Right lobe of liver (tissue), 6 donors: ENCODE results near the gene MACROD2. TPM values are rescaled to one million over a fixed set of nuclear protein-coding genes. Genes with fewer than 3 reads are reported as not detected.

Experiments used
- ATAC-seq, 4 donors: fragments of 200-7000 bp; cut with Tn5 transposase; one replicate each; pipeline ENCODE4 v1.9.1; 2020; ENCODE audit warnings: mild to moderate bottlenecking in 4 of 4, moderate library complexity in 4 of 4
- DNase-seq, 3 donors: peaks; one replicate each; pipeline ENCODE4 v3.0.0-alpha.2; 2020
- H3K27ac ChIP-seq, 3 donors: fragments of 200-600 bp; one replicate each; pipeline ENCODE4 v1.8.0; 2022
- H3K27me3 ChIP-seq, 2 donors: fragments of 200-600 bp; one replicate each; pipeline ENCODE4 v1.8.0; 2022
- H3K36me3 ChIP-seq, 4 donors: fragments of 200-600 bp; sonication (generic) in 1 of 4; one replicate each; pipeline versions ENCODE4 v1.5.1 to v1.8.0; 2017 to 2022; ENCODE audit warnings: control low read depth in 1 of 4
- H3K4me1 ChIP-seq, 4 donors: fragments of 200-600 bp; sonication (generic) in 1 of 4; one replicate each; pipeline versions ENCODE4 v1.5.1 to v1.8.0; 2017 to 2022; ENCODE audit warnings: control low read depth in 1 of 4
- H3K4me3 ChIP-seq, 3 donors: fragments of 200-600 bp; one replicate each; pipeline ENCODE4 v1.8.0; 2022
- H3K9me3 ChIP-seq, 4 donors: fragments of 200-600 bp; sonication (generic) in 1 of 4; one replicate each; pipeline versions ENCODE4 v1.5.1 to v1.8.0; 2017 to 2022; ENCODE audit warnings: control low read depth in 1 of 4
- CTCF ChIP-seq, 4 donors: fragments of 200-600 bp in 3 of 4; fragments of 450-650 bp in 1 of 4; IDR thresholded peaks; one replicate each; pipeline versions ENCODE4 v1.5.1 to v1.8.0; 2016 to 2022; ENCODE audit warnings: antibody characterized with exemption in 4 of 4, mild to moderate bottlenecking in 2 of 4
- POLR2A ChIP-seq: fragments of 450-650 bp; IDR thresholded peaks from one replicate; pipeline ENCODE4 v1.6.1; 2017; ENCODE audit warnings: antibody characterized with exemption, mild to moderate bottlenecking
- WGBS: methylation state at CpG from one replicate; pipeline ENCODE4 v1.1.6; 2018; ENCODE audit warnings: low coverage, low lambda C conversion rate; ENCODE audit not compliant: insufficient coverage; ENCODE audit errors: missing lambda C conversion rate; 5-methylcytosine and 5-hydroxymethylcytosine counted together
- intact Hi-C, 2 donors: fragments of 100-400 bp; cut with DNase I; formaldehyde crosslinking; loops; one replicate each; pipeline versions ENCODE4 v1.11.2 to v1.14.1; 2022
- total RNA-seq, 6 experiments: library from RNA; depleted of rRNA in 2 of 6; stranded (reverse); fragments of >200 nt in 2 of 6; fragmentation: NEBNext Ultra II Directional in 3 of 6; extraction: Animal tissue kit (Norgen Biotek cat#: 25700) in 3 of 6; gene quantifications; one replicate each; pipeline versions ENCODE4 v1.1.0 to v1.2.4, GENCODE V29; 2016 to 2023
- donor health status: DM: no; HTN: yes; CAD: no.
- donor health status: DM: no; HTN: no; CAD: no.
- donor health status: DM: no; HTN: no; CAD: no.
- donor health status: DM: no; HTN: yes; CAD: no.
- donor health status: DM: no; HTN: yes; CAD: no.

MACROD2 gene
- total RNA-seq, 6 experiments from 2014 or later: 1.2 to 5.5 (median 3.3) TPM

GRCh38 chr20:14062171-14062570 lies 66.9 kb downstream of the MACROD2 start:
- no peak for ATAC-seq
- no peaks in the 10 kb centered on the region for H3K36me3 ChIP-seq
- H3K4me1 ChIP-seq: peaks cover 0 to 6% (median 0%) of the 10 kb centered on the region in 4 donors
- no peak overlapping the region for H3K27ac ChIP-seq
- no peak for TF ChIP-seq CTCF (IDR thresholded peaks at IDR 0.05)
- TF ChIP-seq POLR2A: no peak
- no peaks in the 10 kb centered on the region for H3K9me3 ChIP-seq
- H3K4me3 ChIP-seq: no peak overlapping the region
- 87% methylated on average over 2 of the region's 2 CpGs for WGBS
- DNase-seq: no peak
- intact Hi-C loops: no loop called here
- H3K27me3 ChIP-seq: no peaks in the 10 kb centered on the region

GRCh38 chr20:14062786-14063185 lies 67.5 kb downstream of the MACROD2 start:
- Histone ChIP-seq H3K9me3 (no peaks in the 10 kb centered on the region), H3K36me3 (no peaks in the 10 kb centered on the region), H3K27ac (no peak overlapping the region), H3K4me1 (peaks cover 0 to 6% (median 0%) of the 10 kb centered on the region in 4 donors), H3K27me3 (no peaks in the 10 kb centered on the region), H3K4me3 (no peak overlapping the region)
- intact Hi-C loops: no loop called here
- DNase-seq (no peak), ATAC-seq (no peak)
- TF ChIP-seq CTCF (IDR thresholded peaks at IDR 0.05) (no peak), POLR2A (no peak)
- 76% methylated on average over 1 of the region's 1 CpG for WGBS

GRCh38 chr20:14064333-14064732 lies 69.0 kb downstream of the MACROD2 start:
- Histone ChIP-seq H3K27ac (no peak overlapping the region), H3K27me3 (no peaks in the 10 kb centered on the region), H3K36me3 (no peaks in the 10 kb centered on the region), H3K9me3 (no peaks in the 10 kb centered on the region), H3K4me1 (peaks cover 0 to 6% (median 0%) of the 10 kb centered on the region in 4 donors), H3K4me3 (no peak overlapping the region)
- WGBS: 85% methylated on average over 3 of the region's 3 CpGs
- ATAC-seq: no peak
- no peak for DNase-seq
- no peak for TF ChIP-seq POLR2A
- TF ChIP-seq CTCF (IDR thresholded peaks at IDR 0.05): no peak
- intact Hi-C loops: no loop called here

- Histone ChIP-seq H3K9me3 (no peaks in the 10 kb centered on the region), H3K27me3 (no peaks in the 10 kb centered on the region), H3K27ac (no peak overlapping the region), H3K4me1 (peaks cover 0 to 6% (median 0%) of the 10 kb centered on the region in 4 donors), H3K4me3 (no peak overlapping the region), H3K36me3 (no peaks in the 10 kb centered on the region)
- peak in 3 of 4 donors; percentile 53 to 80 (median 77) for ATAC-seq
- no peak for DNase-seq
- TF ChIP-seq POLR2A (no peak), CTCF (IDR thresholded peaks at IDR 0.05) (no peak)
- WGBS: 93% methylated on average over 5 of the region's 5 CpGs
- intact Hi-C loops: no loop called here
These were observed 69.6 kb downstream of the MACROD2 start for GRCh38 chr20:14064921-14065320.

GRCh38 chr20:14065774-14066173 lies 70.5 kb downstream of the MACROD2 start:
- intact Hi-C loops: no loop called here
- DNase-seq (no peak), ATAC-seq (peak; percentile 74 to 90 (median 80))
- Histone ChIP-seq H3K27ac (no peak overlapping the region), H3K4me3 (no peak overlapping the region), H3K27me3 (no peaks in the 10 kb centered on the region), H3K4me1 (peaks cover 0 to 6% (median 0%) of the 10 kb centered on the region in 4 donors), H3K36me3 (no peaks in the 10 kb centered on the region), H3K9me3 (no peaks in the 10 kb centered on the region)
- WGBS: 53% methylated on average over 3 of the region's 3 CpGs
- TF ChIP-seq POLR2A (no peak), CTCF (IDR thresholded peaks at IDR 0.05) (no peak)
